Testis (tissue), 3 donors: ENCODE measurements around the gene PTCD2. TPM values are rescaled to one million over a fixed set of nuclear protein-coding genes. Genes with fewer than 3 reads are reported as not detected.

ENCODE experiments used
- DNase-seq: peaks from one replicate; pipeline ENCODE4 v3.0.0-alpha.2; 2019
- H3K27ac ChIP-seq, 2 donors: fragments of 200-600 bp; sonication (generic); one replicate each; pipeline ENCODE4 v1.5.1; 2019
- H3K27me3 ChIP-seq: fragments of 200-600 bp; sonication (generic); one replicate; pipeline ENCODE4 v1.5.1; 2019
- H3K36me3 ChIP-seq: fragments of 200-600 bp; sonication (generic); one replicate; pipeline ENCODE4 v1.5.1; 2017; ENCODE audit warnings: low read depth; ENCODE audit errors: missing control alignments
- H3K4me1 ChIP-seq: fragments of 200-600 bp; sonication (generic); one replicate; pipeline ENCODE4 v1.5.1; 2019
- H3K4me3 ChIP-seq, 2 donors: fragments of 200-600 bp; sonication (generic); one replicate each; pipeline ENCODE4 v1.5.1; 2017 to 2019
- H3K9me3 ChIP-seq: fragments of 200-600 bp; sonication (generic); one replicate; pipeline ENCODE4 v1.5.1; 2017
- POLR2A ChIP-seq: fragments of 450-650 bp; IDR thresholded peaks from one replicate; pipeline ENCODE4 v1.6.1; 2017; ENCODE audit warnings: antibody characterized with exemption, mild to moderate bottlenecking, moderate library complexity
- WGBS, 2 donors: methylation state at CpG; one replicate each; pipeline ENCODE4 v1.1.5; 2018; 5-methylcytosine and 5-hydroxymethylcytosine counted together
- intact Hi-C: fragments of 100-400 bp; cut with DNase I; formaldehyde crosslinking; loops from one replicate; pipeline ENCODE4 v1.15.1; 2023; ENCODE audit warnings: low total_unique reads
- polyA plus RNA-seq: library from polyadenylated mRNA; stranded (reverse); fragments of 350-450 nt; fragmentation: Illumina TruSeq; extraction: RNeasy Lipid Tissue Mini Kit (QIAGEN cat#74804); gene quantifications from one replicate; pipeline ENCODE4 v1.2.3, GENCODE V29; 2014; ENCODE audit warnings: low read depth, low replicate concordance; ENCODE audit not compliant: insufficient read depth
- total RNA-seq, 2 donors: library from RNA; depleted of rRNA; stranded (reverse); fragments of >200 nt; gene quantifications; one replicate each; pipeline ENCODE4 v1.2.3, GENCODE V29; 2016
- TF ChIP-seq, protein P1 (sequence below), 3 experiments: fragments of 450-650 bp in 2 of 3; fragments of 200-600 bp in 1 of 3; sonication (generic) in 1 of 3; IDR thresholded peaks; one replicate each; pipeline ENCODE4 v1.5.1; 2016 to 2019; ENCODE audit warnings: antibody characterized with exemption in 3 of 3, mild to moderate bottlenecking in 2 of 3, moderate library complexity in 1 of 3

PTCD2 gene
- total and polyA plus RNA-seq, 3 donors from 2014 or later: 4.9 to 9.0 (median 8.2) TPM

DNA sequence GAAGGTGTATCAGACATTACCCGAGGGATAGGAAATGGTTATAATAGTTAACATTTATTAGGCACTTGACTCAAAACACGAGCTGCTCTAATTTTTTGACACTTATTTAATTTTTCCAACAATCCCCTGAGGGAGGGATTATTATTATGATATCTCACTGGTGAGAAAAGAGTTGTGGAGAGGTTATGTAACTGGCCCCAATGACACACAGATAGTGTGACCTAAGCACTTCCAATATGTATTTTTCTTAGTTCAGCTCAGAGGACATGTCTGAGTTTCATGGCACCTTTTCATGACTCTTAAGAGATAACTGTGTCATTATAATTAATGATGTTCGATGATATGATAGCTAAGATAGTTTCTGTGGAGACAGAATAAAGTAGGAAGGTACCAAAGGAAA is 86.9 kb downstream of the PTCD2 start:
- WGBS, 2 donors: 87 to 88% methylated on average over 3 of the region's 3 CpGs

DNA sequence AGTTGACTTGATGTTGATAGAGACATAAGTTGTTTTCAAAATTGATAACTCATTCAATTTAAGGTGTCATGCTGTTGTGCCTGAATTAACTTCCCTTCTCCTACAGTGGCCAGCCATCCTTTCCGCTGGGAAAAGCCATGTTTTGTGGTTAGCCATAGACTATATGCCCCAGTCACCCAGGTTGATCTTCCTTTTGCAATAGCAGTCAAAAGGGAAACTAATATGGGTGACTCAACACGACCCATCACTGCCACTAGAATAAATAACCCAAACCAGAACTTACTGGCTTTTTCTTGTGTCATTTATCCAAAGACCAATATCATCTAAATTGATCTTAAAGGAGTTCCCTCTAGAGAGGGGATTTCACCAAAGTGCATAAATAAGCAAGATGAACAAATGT is 87.4 kb downstream of the PTCD2 start:
- no peaks in the 10 kb centered on the region for H3K9me3 ChIP-seq
- H3K4me1 ChIP-seq: peaks cover 4% of the 10 kb centered on the region
- no peak for DNase-seq
- no peak overlapping the region for H3K27ac ChIP-seq
- TF ChIP-seq POLR2A: no peak
- TF ChIP-seq, protein P1, sequence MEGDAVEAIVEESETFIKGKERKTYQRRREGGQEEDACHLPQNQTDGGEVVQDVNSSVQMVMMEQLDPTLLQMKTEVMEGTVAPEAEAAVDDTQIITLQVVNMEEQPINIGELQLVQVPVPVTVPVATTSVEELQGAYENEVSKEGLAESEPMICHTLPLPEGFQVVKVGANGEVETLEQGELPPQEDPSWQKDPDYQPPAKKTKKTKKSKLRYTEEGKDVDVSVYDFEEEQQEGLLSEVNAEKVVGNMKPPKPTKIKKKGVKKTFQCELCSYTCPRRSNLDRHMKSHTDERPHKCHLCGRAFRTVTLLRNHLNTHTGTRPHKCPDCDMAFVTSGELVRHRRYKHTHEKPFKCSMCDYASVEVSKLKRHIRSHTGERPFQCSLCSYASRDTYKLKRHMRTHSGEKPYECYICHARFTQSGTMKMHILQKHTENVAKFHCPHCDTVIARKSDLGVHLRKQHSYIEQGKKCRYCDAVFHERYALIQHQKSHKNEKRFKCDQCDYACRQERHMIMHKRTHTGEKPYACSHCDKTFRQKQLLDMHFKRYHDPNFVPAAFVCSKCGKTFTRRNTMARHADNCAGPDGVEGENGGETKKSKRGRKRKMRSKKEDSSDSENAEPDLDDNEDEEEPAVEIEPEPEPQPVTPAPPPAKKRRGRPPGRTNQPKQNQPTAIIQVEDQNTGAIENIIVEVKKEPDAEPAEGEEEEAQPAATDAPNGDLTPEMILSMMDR (IDR thresholded peaks at IDR 0.05): no peak
- H3K36me3 ChIP-seq: no peaks in the 10 kb centered on the region
- H3K4me3 ChIP-seq: no peak overlapping the region
- no peaks in the 10 kb centered on the region for H3K27me3 ChIP-seq
- 90 to 92% methylated on average over 2 of the region's 2 CpGs for WGBS, 2 donors
- intact Hi-C loops: no loop called here

More for the DNA sequence above, 86.9 kb downstream of the PTCD2 start:
- no peak overlapping the region for H3K27ac ChIP-seq
- no peak for DNase-seq
- no peaks in the 10 kb centered on the region for H3K27me3 ChIP-seq
- H3K9me3 ChIP-seq: no peaks in the 10 kb centered on the region
- intact Hi-C loops: no loop called here
- peaks cover 4% of the 10 kb centered on the region for H3K4me1 ChIP-seq
- no peak overlapping the region for H3K4me3 ChIP-seq
- TF ChIP-seq, protein P1 (IDR thresholded peaks at IDR 0.05): no peak
- TF ChIP-seq POLR2A: no peak
- no peaks in the 10 kb centered on the region for H3K36me3 ChIP-seq

DNA sequence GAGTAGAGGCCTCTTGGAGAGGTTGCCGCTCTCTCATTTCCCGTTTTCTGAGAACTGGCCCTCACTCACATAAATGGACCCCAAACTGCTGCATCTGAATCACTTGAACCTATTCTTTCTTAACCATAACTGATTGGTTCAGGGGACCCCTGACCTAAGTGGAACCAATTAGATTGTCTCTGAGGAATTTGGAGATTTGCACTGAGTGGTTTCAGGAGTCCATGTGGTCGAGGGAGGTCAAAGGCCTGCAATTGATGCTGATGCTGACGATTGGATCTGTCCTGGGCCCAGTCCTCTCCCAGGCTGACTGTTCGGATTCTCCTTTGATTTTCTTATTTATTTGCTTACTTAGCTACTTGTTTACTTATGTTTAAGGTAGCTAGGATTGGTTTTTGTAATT is 88.0 kb downstream of the PTCD2 start:
- Histone ChIP-seq H3K9me3 (no peaks in the 10 kb centered on the region), H3K36me3 (no peaks in the 10 kb centered on the region), H3K4me3 (no peak overlapping the region), H3K27ac (no peak overlapping the region), H3K27me3 (no peaks in the 10 kb centered on the region), H3K4me1 (peaks cover under 1% of the 10 kb centered on the region)
- no peak for DNase-seq
- no peak for TF ChIP-seq POLR2A
- intact Hi-C loops: no loop called here
- WGBS, 2 donors: 89 to 94% methylated on average over 5 of the region's 5 CpGs

DNA sequence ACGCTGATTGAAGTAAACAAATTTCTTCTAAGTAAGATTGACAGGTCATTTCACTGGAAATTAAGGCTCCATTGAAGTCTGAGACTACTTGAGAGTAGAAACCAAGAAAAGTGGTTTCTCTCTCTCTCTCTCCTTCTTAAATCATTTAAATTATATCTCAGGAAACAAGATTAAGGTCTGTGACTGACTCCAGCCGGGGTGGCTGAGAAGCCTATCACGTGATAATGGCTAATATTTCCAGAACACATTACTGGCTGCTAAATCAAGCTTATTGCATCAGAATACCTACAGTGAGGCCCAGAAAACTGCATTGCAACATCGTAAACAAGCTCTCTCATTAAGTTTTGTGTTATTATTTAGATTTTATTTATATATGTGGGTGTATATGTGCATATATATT is 88.4 kb downstream of the PTCD2 start:
- Histone ChIP-seq H3K9me3 (no peaks in the 10 kb centered on the region), H3K4me1 (no peaks in the 10 kb centered on the region), H3K27ac (no peak overlapping the region), H3K4me3 (no peak overlapping the region), H3K27me3 (no peaks in the 10 kb centered on the region), H3K36me3 (no peaks in the 10 kb centered on the region)
- no peak for DNase-seq
- intact Hi-C loops: no loop called here
- 82 to 85% methylated on average over 4 of the region's 4 CpGs for WGBS, 2 donors
- TF ChIP-seq, protein P1 (IDR thresholded peaks at IDR 0.05): no peak
- no peak for TF ChIP-seq POLR2A

DNA sequence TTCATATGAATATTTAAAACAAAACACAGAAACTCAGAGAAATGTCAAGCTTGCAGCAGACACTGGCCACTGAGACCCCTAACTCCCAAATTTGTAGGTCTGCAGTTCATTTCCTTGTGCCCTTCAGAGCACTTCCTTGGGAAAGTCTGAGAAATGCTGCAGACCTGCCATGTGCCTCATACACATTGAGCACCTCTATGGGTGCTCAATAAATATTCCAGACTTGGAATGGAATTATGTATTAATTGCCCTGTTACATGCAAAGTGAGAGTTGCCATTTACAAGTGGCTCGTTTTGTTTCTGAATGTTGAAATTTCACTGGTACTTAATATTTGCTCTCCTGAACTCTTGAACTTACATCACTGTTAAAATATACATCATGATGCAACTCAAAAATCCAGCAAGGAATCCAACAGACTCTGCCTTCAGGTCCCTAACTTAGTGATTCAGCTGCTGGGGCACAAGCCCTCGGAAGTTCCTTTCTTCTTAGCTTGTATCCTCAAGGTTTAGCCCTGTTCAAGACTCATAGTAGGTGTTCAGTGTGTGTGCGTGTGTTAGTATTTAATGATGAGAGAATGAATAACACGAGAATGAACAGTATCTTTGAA is 90.6 kb downstream of the PTCD2 start:
- Histone ChIP-seq H3K4me3 (no peak overlapping the region), H3K27me3 (no peaks in the 10 kb centered on the region), H3K4me1 (no peaks in the 10 kb centered on the region), H3K36me3 (no peaks in the 10 kb centered on the region), H3K9me3 (no peaks in the 10 kb centered on the region), H3K27ac (no peak overlapping the region)
- 87 to 93% methylated on average over 4 of the region's 4 CpGs for WGBS, 2 donors
- intact Hi-C loops: no loop called here
- TF ChIP-seq POLR2A: no peak
- TF ChIP-seq, protein P1 (IDR thresholded peaks at IDR 0.05): no peak
- no peak for DNase-seq
